Measurements from ENCODE around the gene PHACTR3. TPM values are rescaled to one million over a fixed set of nuclear protein-coding genes. Genes with fewer than 3 reads are reported as not detected.
A peak's percentile ranks its signal among the peaks of the same experiment; 100 is the strongest.

PHACTR3 gene
- polyA plus RNA-seq, 2 of the 4 experiments (the other 2 are of a cell fraction), result not detected

DNA sequence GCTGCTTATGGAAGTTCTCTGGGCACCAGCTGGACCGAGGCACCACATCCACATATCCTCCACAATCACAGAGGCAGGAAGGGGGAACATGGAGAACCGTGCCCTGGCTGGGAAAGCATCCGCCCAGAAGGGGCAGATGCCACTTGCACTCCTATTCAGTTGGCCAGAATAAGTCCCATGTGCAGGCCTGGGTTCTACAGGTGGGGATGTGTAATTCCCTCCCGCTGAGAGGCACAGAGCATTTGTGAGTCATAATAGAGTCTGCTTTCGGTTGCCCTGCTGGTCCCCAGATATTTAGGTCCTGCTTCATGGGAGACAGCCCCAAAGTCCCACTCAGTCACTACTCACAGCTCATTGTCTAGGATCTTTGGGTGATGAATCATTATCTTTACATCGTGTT is 104.0 kb downstream of the PHACTR3 start:
- Histone ChIP-seq H3K9me3 (0 out of 3 replicates have a peak, but pooled peaks cover 3% of the 10 kb centered on the region), H3K27ac (no peak overlapping the region), H3K4me3 (no peak overlapping the region), H3K4me2 (no peak overlapping the region), H3K4me1 (no peaks in the 10 kb centered on the region)
- 19% methylated on average over 6 of the region's 6 CpGs for WGBS (ENCODE audit: missing lambda C conversion rate)
- FAIRE-seq, result no peak
- no peak for DNase-seq (ENCODE audit: low read depth in 1 of 2, low spot score in 1 of 2)
- CTCF ChIA-PET, result no interaction called here
- POLR2A ChIA-PET, result no interaction called here
- no peak for TF ChIP-seq SREBF2 (IDR thresholded peaks at IDR 0.05)
- TF ChIP-seq HOXB5 (CRISPR knock-in tag; IDR thresholded peaks at IDR 0.05), result no peak
- no peak for ATAC-seq

DNA sequence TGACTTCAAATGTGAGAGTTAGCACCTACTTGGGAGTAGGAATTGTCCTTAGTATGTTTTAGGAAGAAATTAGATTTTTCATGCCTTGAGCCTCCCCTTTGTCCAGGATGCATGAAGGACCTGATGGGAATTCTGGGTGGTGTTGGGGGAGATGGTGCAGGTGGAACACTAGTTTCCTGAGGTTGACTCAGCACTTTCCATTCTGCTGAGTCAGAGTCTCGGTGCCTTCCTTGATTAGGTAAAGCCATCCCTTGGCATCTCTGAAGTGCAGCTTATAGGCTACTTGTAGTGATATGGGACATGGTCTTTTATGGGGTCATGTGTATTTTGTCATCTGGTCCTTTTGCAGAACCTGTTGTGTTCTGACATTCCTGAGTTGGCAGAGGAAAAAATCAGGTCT is 105.3 kb downstream of the PHACTR3 start:
- H3K4me1 ChIP-seq, result no peaks in the 10 kb centered on the region
- FAIRE-seq, result no peak
- no peak overlapping the region for H3K4me3 ChIP-seq
- no peak for DNase-seq (ENCODE audit: low read depth in 1 of 2, low spot score in 1 of 2)
- no peak overlapping the region for H3K27ac ChIP-seq
- ChIA-PET POLR2A (no interaction called here), CTCF (interaction anchor here (1.0 kb wide), 1 partner anchor 9 kb away, joined by 3 read pairs; no protein-coding TSS in a partner anchor)
- no peak for TF ChIP-seq CHD2 (IDR thresholded peaks at IDR 0.05; ENCODE audit: low read length, partially characterized antibody)
- TF ChIP-seq, protein P1, sequence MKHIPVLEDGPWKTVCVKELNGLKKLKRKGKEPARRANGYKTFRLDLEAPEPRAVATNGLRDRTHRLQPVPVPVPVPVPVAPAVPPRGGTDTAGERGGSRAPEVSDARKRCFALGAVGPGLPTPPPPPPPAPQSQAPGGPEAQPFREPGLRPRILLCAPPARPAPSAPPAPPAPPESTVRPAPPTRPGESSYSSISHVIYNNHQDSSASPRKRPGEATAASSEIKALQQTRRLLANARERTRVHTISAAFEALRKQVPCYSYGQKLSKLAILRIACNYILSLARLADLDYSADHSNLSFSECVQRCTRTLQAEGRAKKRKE (CRISPR knock-in tag; IDR thresholded peaks at IDR 0.05; ENCODE audit: low read depth), result no peak
- TF ChIP-seq FOSB (CRISPR knock-in tag; IDR thresholded peaks at IDR 0.05), result no peak
- TF ChIP-seq, protein P2, sequence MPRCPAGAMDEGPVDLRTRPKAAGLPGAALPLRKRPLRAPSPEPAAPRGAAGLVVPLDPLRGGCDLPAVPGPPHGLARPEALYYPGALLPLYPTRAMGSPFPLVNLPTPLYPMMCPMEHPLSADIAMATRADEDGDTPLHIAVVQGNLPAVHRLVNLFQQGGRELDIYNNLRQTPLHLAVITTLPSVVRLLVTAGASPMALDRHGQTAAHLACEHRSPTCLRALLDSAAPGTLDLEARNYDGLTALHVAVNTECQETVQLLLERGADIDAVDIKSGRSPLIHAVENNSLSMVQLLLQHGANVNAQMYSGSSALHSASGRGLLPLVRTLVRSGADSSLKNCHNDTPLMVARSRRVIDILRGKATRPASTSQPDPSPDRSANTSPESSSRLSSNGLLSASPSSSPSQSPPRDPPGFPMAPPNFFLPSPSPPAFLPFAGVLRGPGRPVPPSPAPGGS (IDR thresholded peaks at IDR 0.05), result no peak
- TF ChIP-seq MAFK (IDR thresholded peaks at IDR 0.05; ENCODE audit: partially characterized antibody), result peak; percentile 85
- no peak for TF ChIP-seq HOXB5 (CRISPR knock-in tag; IDR thresholded peaks at IDR 0.05)
- no peak for TF ChIP-seq TP53 (CRISPR knock-in tag; IDR thresholded peaks at IDR 0.05)
- no peak for TF ChIP-seq HDAC2 (IDR thresholded peaks at IDR 0.05)
- 0% methylated on average over 1 of the region's 1 CpG for WGBS (ENCODE audit: missing lambda C conversion rate)
- H3K9me3 ChIP-seq, result 0 out of 3 replicates have a peak, but pooled peaks cover 3% of the 10 kb centered on the region
- ATAC-seq, result no peak
- H3K4me2 ChIP-seq, result no peak overlapping the region

DNA sequence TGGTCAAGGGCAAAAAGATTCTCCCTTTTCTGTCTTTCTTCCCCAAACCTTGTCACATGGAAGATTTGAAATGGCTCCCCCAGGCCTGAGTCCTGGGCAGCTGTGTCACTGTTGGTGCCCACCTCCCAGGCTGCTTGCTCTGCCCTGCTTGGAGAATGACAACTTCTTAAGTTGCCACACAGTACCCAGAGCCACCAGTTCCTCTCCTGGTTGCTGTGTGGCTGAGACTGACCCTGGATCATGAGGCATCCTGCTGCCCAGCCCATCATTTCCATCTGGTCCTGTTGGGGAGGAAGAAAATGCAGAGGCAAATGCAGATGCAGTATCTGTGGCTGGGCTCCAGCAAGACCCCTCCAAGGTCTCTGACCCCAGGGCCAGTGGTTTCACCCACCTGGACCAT is 113.7 kb downstream of the PHACTR3 start:
- no peak for ATAC-seq
- H3K4me3 ChIP-seq, result no peak overlapping the region
- H3K4me2 ChIP-seq, result no peak overlapping the region
- CTCF ChIA-PET, result interaction anchor here (1.9 kb wide), 1 partner anchor 20 kb away, joined by 7 read pairs; no protein-coding TSS in a partner anchor
- POLR2A ChIA-PET, result no interaction called here
- no peaks in the 10 kb centered on the region for H3K9me3 ChIP-seq
- TF ChIP-seq ZNF302 (CRISPR knock-in tag; IDR thresholded peaks at IDR 0.05), result no peak
- FAIRE-seq, result no peak
- no peak for DNase-seq (ENCODE audit: low read depth in 1 of 2, low spot score in 1 of 2)
- no peaks in the 10 kb centered on the region for H3K4me1 ChIP-seq
- H3K27ac ChIP-seq, result no peak overlapping the region

DNA sequence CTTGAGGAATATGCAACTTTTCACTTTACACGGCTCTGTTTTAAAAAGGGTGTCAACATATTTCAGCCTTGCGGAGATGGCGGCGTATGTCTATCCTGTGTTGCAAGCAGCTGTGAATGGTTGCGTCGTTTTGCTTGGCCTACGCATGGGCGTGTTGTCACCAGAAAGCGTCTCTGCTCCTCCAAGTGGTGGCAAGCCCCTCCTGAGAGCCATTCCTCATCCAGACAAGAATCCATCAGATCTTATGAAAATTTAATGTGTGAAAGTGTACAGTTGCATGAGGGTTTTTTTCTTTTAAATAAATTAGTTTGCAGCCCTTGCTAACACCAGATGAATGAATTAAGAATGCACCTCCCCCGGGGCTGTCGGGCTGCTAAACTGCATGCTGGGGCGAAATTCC is 114.4 kb downstream of the PHACTR3 start:
- TF ChIP-seq HEYL (CRISPR knock-in tag; IDR thresholded peaks at IDR 0.05) (no peak), CHD4 (IDR thresholded peaks at IDR 0.05; ENCODE audit: borderline replicate concordance) (no peak), ZNF302 (CRISPR knock-in tag; IDR thresholded peaks at IDR 0.05) (no peak), CHD2 (IDR thresholded peaks at IDR 0.05; ENCODE audit: low read length, partially characterized antibody) (no peak), CEBPB (IDR thresholded peaks at IDR 0.05) (no peak), CBX8 (IDR thresholded peaks at IDR 0.05) (no peak)
- TF ChIP-seq, protein P1 (CRISPR knock-in tag; IDR thresholded peaks at IDR 0.05; ENCODE audit: low read depth), result no peak
- DNase-seq (ENCODE audit: low read depth in 1 of 2, low spot score in 1 of 2) (no peak), FAIRE-seq (no peak), ATAC-seq (no peak)
- WGBS (ENCODE audit: missing lambda C conversion rate), result 71% methylated on average over 12 of the region's 12 CpGs
- Histone ChIP-seq H3K27ac (no peak overlapping the region), H3K4me3 (no peak overlapping the region), H3K9me3 (no peaks in the 10 kb centered on the region), H3K4me1 (no peaks in the 10 kb centered on the region), H3K4me2 (no peak overlapping the region)
- POLR2A ChIA-PET, result no interaction called here
- CTCF ChIA-PET, result interaction anchor here (1.2 to 1.8 kb wide), 2 partner anchors 10 to 147 kb away, joined by 3 to 5 read pairs; no protein-coding TSS in a partner anchor

DNA sequence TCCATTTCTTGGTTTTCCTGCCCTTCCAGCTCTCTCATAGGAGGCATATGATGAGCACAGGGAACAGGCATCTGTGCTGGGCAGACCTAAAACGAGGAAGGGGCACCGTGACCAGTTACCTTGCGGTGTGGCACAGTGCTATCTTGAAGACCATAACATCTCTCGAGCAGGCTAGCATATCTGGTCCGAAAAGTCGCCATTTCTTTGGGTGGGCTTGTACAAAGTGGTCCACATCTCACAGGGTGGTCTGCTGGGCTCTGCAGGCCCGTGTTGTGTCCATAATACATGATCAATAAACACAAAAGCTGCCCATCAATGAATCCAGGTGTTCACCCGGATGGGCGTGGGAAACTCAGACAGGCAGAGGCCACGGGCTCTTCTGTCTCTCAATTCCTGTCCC is 115.7 kb downstream of the PHACTR3 start:
- CTCF ChIA-PET, result interaction anchor here (1.3 to 1.8 kb wide), 2 partner anchors 28 to 148 kb away, joined by 3 to 5 read pairs; no protein-coding TSS in a partner anchor
- TF ChIP-seq CBX8 (IDR thresholded peaks at IDR 0.05) (no peak), CHD4 (IDR thresholded peaks at IDR 0.05; ENCODE audit: borderline replicate concordance) (no peak), MAZ (IDR thresholded peaks at IDR 0.05; ENCODE audit: borderline replicate concordance, low read depth, low read length) (no peak), HOXA7 (CRISPR knock-in tag; IDR thresholded peaks at IDR 0.05) (no peak), ZNF302 (CRISPR knock-in tag; IDR thresholded peaks at IDR 0.05) (no peak), ESRRA (IDR thresholded peaks at IDR 0.05; ENCODE audit: borderline replicate concordance, low read length) (no peak), POLR2A (IDR thresholded peaks at IDR 0.05; ENCODE audit: low read length) (no peak), KDM1A (IDR thresholded peaks at IDR 0.05; ENCODE audit: low read depth) (no peak)
- TF ChIP-seq, protein P3, sequence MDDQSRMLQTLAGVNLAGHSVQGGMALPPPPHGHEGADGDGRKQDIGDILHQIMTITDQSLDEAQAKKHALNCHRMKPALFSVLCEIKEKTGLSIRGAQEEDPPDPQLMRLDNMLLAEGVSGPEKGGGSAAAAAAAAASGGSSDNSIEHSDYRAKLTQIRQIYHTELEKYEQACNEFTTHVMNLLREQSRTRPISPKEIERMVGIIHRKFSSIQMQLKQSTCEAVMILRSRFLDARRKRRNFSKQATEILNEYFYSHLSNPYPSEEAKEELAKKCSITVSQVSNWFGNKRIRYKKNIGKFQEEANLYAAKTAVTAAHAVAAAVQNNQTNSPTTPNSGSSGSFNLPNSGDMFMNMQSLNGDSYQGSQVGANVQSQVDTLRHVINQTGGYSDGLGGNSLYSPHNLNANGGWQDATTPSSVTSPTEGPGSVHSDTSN (IDR thresholded peaks at IDR 0.05), result no peak
- TF ChIP-seq, protein P1 (CRISPR knock-in tag; IDR thresholded peaks at IDR 0.05; ENCODE audit: low read depth), result no peak
- TF ChIP-seq, protein P2 (IDR thresholded peaks at IDR 0.05), result no peak

More for the DNA sequence above, 115.7 kb downstream of the PHACTR3 start:
- ATAC-seq, result no peak
- FAIRE-seq, result no peak
- Histone ChIP-seq H3K9me3 (no peaks in the 10 kb centered on the region), H3K4me3 (no peak overlapping the region), H3K4me2 (no peak overlapping the region), H3K4me1 (no peaks in the 10 kb centered on the region), H3K27ac (no peak overlapping the region)
- DNase-seq (ENCODE audit: low read depth in 1 of 2, low spot score in 1 of 2), result no peak
- POLR2A ChIA-PET, result no interaction called here
- WGBS (ENCODE audit: missing lambda C conversion rate), result 35% methylated on average over 4 of the region's 10 CpGs

All from A549 (cell line).